ENCODE measurements around the gene RASA2.

DNA sequence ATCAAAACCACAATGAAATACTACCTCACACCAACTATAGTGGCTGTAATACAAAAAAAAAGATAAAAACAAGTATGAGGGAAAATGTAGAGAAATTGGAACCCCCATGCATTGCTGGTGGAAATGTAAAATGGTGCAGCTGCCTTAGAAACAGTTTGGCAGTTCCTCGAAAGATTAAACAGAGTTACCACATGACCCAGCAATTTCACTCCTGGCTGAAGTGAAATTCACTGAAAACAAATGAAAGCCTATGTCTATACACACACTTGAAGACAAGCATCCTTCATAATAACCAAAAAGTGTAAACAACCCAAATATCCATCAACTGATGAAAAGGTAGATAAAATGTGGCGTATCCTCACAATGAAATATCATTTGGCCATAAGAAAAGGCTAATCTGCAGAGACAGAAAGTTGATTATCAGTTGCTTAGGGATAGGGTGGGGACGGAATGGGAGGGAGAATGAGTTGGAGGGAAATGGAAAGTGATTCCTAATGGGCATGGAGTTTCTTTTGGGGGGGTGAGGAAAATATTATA, 20.1 kb upstream of the RASA2 start:
- TF ChIP-seq EZH2 (IDR thresholded peaks at IDR 0.05; ENCODE audit: low read depth), result no peak
- TF ChIP-seq, protein P1, sequence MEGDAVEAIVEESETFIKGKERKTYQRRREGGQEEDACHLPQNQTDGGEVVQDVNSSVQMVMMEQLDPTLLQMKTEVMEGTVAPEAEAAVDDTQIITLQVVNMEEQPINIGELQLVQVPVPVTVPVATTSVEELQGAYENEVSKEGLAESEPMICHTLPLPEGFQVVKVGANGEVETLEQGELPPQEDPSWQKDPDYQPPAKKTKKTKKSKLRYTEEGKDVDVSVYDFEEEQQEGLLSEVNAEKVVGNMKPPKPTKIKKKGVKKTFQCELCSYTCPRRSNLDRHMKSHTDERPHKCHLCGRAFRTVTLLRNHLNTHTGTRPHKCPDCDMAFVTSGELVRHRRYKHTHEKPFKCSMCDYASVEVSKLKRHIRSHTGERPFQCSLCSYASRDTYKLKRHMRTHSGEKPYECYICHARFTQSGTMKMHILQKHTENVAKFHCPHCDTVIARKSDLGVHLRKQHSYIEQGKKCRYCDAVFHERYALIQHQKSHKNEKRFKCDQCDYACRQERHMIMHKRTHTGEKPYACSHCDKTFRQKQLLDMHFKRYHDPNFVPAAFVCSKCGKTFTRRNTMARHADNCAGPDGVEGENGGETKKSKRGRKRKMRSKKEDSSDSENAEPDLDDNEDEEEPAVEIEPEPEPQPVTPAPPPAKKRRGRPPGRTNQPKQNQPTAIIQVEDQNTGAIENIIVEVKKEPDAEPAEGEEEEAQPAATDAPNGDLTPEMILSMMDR (conservative IDR thresholded peaks at IDR 0.05), result no peak

Data from PC-9 (cell line).